Glutamatergic neuron (in vitro differentiated cells): ENCODE measurements around the gene TYW1. TPM values are rescaled to one million over a fixed set of nuclear protein-coding genes. Genes with fewer than 3 reads are reported as not detected.
"Not testable (repeated sequence)": the region's sequence is repeated elsewhere in the genome, so short reads cannot be mapped to it uniquely, and the experiment has no call there.

Source experiments
- DNase-seq: peaks from one replicate; pipeline ENCODE4 v3.0.0; 2022
- H3K27ac Mint-ChIP-seq: one replicate; pipeline ENCODE4 v1.8.0; 2020; ENCODE audit warnings: mild to moderate bottlenecking, mixed read lengths, inconsistent platforms; ENCODE audit not compliant: unreplicated experiment
- H3K27me3 Mint-ChIP-seq: one replicate; pipeline ENCODE4 v1.8.0; 2020; ENCODE audit warnings: mild to moderate bottlenecking, moderate library complexity, mixed read lengths, inconsistent platforms; ENCODE audit not compliant: unreplicated experiment
- H3K36me3 Mint-ChIP-seq: one replicate; pipeline ENCODE4 v1.8.0; 2020; ENCODE audit warnings: mild to moderate bottlenecking, mixed read lengths, inconsistent platforms; ENCODE audit not compliant: unreplicated experiment
- H3K4me1 Mint-ChIP-seq: one replicate; pipeline ENCODE4 v1.8.0; 2020; ENCODE audit warnings: mild to moderate bottlenecking, low read depth, mixed read lengths, inconsistent platforms; ENCODE audit not compliant: unreplicated experiment
- H3K4me3 Mint-ChIP-seq: one replicate; pipeline ENCODE4 v1.8.0; 2020; ENCODE audit warnings: mild to moderate bottlenecking, mixed read lengths, inconsistent platforms; ENCODE audit not compliant: unreplicated experiment
- H3K9me3 Mint-ChIP-seq: one replicate; pipeline ENCODE4 v1.8.0; 2020; ENCODE audit warnings: mild to moderate bottlenecking, moderate library complexity, mixed read lengths, inconsistent platforms; ENCODE audit not compliant: unreplicated experiment
- total RNA-seq: library from RNA; stranded (reverse); fragmentation: NEBNext Ultra II Directional; extraction: Animal tissue kit (Norgen Biotek cat#: 25700); gene quantifications from one replicate; pipeline ENCODE4 v1.2.1, GENCODE V29; 2021; ENCODE audit not compliant: unreplicated experiment
- TF ChIP-seq, protein P1 (sequence below): fragments of 200-600 bp; sonication (generic); IDR thresholded peaks from one replicate; pipeline ENCODE4 v1.5.0; 2021; ENCODE audit not compliant: partially characterized antibody, unreplicated experiment

The TYW1 gene
- total RNA-seq, 1 donor from 2014 or later = 17.7 TPM

DNA sequence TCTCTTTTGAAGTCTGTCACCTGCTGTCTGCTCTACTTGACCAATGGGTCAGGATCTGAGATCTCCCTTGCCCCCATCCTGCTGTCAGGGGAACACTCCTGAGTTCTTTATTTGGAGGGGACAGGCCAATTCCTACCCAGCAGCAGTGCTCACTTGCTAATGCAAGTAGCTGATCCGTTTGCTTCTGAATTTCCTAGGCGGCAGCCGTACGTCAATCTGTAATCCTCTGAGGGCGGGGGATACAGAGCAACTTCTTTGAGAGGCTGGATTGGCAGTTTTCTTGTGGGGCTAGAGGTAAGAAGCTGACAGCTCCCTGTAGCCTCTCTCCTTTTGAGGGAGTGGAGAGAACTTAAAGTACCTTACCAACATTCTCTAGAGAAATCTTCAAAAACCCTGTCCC is 36.6 kb downstream of the TYW1 start:
- no peak for DNase-seq
- Mint-ChIP-seq H3K4me1 (peaks cover 7% of the 10 kb centered on the region), H3K27ac (no peak overlapping the region), H3K36me3 (peaks cover 10% of the 10 kb centered on the region), H3K4me3 (no peak overlapping the region), H3K27me3 (no peaks in the 10 kb centered on the region), H3K9me3 (peaks cover 3% of the 10 kb centered on the region)
- TF ChIP-seq, protein P1, sequence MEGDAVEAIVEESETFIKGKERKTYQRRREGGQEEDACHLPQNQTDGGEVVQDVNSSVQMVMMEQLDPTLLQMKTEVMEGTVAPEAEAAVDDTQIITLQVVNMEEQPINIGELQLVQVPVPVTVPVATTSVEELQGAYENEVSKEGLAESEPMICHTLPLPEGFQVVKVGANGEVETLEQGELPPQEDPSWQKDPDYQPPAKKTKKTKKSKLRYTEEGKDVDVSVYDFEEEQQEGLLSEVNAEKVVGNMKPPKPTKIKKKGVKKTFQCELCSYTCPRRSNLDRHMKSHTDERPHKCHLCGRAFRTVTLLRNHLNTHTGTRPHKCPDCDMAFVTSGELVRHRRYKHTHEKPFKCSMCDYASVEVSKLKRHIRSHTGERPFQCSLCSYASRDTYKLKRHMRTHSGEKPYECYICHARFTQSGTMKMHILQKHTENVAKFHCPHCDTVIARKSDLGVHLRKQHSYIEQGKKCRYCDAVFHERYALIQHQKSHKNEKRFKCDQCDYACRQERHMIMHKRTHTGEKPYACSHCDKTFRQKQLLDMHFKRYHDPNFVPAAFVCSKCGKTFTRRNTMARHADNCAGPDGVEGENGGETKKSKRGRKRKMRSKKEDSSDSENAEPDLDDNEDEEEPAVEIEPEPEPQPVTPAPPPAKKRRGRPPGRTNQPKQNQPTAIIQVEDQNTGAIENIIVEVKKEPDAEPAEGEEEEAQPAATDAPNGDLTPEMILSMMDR = no peak

DNA sequence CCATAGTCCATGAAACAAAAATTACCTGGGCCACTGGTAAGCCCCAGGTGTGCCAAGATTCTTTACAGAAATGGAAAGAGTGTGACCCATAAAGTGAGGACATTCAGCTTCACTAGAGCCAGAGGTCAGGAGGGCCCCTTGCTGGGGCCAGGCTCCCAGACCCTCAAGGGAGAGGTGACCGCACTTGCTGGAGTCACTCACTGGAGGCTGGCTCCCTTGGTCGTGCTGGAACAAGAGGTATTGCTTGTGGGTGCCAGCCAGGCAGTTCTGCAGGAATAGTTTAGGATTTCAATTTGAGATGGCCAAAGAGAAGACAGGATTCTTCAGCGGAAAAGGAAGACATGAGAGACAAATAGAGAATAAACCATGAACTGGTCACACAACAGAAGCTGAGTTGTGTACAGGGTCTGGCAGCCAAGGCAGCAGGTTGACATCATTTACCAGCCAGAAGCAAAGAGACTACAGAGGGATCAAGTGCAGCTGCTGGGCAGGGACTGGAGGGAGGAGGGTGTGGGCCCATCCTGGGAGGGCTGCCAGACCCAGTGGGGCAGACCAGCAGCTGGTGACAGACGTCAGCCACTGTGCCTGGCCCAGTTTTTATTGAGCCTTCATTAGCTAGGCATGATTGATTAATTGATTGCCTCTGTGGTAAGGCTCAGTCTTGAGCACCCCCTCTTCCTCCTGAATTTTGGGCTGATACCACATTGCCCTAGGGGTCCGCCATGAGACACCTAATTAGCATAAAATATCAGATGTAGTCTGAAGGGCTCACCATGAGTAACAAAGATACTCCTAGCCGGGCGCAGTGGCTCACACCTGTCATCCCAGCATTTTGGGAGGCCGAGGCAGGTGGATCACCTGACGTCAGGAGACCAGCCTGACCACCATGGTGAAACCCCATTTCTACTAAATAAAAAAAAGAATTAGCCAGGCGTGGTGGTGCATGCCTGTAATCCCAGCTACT is 40.1 kb downstream of the TYW1 start:
- not testable (repeated sequence) for H3K4me1 Mint-ChIP-seq, H3K27me3 Mint-ChIP-seq, H3K36me3 Mint-ChIP-seq, H3K9me3 Mint-ChIP-seq
- DNase-seq = peak; percentile 39
- Mint-ChIP-seq H3K4me3 (peak overlapping the region; percentile 28), H3K27ac (peak overlapping the region; percentile 83)

- TF ChIP-seq, protein P1 = peak; percentile 32
- not testable (repeated sequence) for H3K9me3 Mint-ChIP-seq, DNase-seq, H3K27ac Mint-ChIP-seq, H3K27me3 Mint-ChIP-seq, H3K4me3 Mint-ChIP-seq, H3K36me3 Mint-ChIP-seq
- H3K4me1 Mint-ChIP-seq = peaks cover 15% of the 10 kb centered on the region
Measured at GRCh38 chr7:67040832-67041231, 44.2 kb downstream of the TYW1 start.

DNA sequence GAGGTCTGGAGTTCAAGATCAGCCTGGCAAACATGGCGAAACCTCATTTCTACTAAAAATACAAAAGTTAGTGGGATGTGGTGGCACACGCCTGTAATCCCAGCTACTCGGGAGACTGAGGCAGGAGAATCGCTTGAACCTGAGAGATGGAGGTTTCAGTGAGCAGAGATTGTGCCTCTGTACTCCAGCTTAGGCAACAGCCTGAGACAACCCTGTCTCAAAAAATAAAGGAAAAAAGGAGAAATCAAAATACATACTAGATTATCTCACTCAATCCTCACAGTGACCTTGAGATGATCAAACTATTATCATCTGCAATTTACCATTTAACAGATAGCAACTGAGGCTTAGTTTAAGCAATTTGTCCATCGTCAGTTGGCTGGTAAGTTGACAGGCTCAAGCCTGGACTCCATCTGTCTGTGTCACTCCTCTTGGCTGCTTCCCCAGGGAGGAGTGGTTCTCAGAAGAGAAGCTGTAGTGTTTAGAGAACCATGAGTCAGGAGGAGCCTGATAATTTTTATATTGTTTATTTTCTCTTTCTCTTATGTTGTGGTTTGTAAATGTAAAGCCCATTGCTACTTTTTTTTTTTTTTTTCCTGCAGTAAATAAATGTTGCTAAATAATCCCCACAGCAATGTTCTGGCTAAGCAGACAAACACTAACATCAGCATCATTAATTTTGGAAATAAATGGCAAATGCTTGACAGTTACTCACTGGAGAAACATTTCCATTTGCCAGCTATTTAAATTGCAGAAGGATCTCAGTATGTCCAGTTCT is 46.3 kb downstream of the TYW1 start:
- Mint-ChIP-seq H3K4me3 (peak overlapping the region; percentile 28), H3K27ac (peak overlapping the region; percentile 45), H3K4me1 (peaks cover 10% of the 10 kb centered on the region)
- not testable (repeated sequence) for DNase-seq, H3K27me3 Mint-ChIP-seq, H3K36me3 Mint-ChIP-seq, H3K9me3 Mint-ChIP-seq

DNA sequence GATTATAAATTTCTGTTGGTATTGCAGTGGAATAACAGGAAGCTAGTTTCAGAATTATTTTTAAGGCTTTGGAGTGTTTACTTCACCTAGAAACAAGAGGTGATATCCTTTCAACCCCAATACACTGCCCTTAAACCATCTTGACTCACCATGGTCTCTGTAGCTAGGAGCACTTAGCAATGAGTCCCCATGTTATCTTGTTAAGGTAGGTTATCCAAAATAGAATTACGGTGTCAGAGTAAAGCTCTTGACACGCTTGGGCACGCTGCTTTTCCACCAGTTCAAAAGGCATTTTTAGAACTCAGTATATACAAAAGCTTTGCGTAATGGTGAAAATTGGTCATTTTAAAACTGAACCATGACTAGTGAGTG is 46.9 kb downstream of the TYW1 start:
- H3K9me3 Mint-ChIP-seq, H3K27me3 Mint-ChIP-seq, H3K4me3 Mint-ChIP-seq, H3K27ac Mint-ChIP-seq, DNase-seq, H3K36me3 Mint-ChIP-seq: not testable (repeated sequence)
- H3K4me1 Mint-ChIP-seq = peaks cover 10% of the 10 kb centered on the region

DNA sequence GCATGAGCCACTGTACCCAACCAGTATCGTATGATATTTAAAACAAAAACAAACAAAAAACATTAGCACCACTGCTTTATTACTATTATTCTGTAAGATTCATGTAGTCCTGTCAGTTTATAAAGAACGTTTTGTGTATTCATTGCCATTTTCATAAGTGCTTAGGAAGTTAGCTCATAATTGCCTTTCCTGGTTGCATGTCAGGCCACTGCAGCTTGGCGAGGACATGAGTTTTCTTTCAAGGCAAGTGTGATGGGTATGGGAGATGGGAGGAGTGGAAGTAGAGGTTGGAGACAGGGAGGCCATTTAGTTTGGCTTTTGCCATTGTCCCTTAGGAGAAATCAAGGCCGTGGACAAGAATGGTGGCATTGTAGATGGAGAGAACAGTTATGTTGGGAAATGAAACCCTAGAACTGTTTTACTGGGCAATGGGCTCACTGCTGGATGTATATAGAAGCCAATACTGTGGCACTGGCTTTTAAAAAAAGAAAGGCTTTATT is 48.9 kb downstream of the TYW1 start:
- peaks cover 10% of the 10 kb centered on the region for H3K4me1 Mint-ChIP-seq
- TF ChIP-seq, protein P1 = no peak
- peaks cover 2% of the 10 kb centered on the region for H3K27me3 Mint-ChIP-seq
- no peak overlapping the region for H3K4me3 Mint-ChIP-seq
- no peak overlapping the region for H3K27ac Mint-ChIP-seq
- no peaks in the 10 kb centered on the region for H3K9me3 Mint-ChIP-seq
- DNase-seq = no peak
- H3K36me3 Mint-ChIP-seq = no peaks in the 10 kb centered on the region

- H3K36me3 Mint-ChIP-seq, H3K27me3 Mint-ChIP-seq, DNase-seq, H3K27ac Mint-ChIP-seq, H3K9me3 Mint-ChIP-seq, H3K4me3 Mint-ChIP-seq: not testable (repeated sequence)
- peaks cover 10% of the 10 kb centered on the region for H3K4me1 Mint-ChIP-seq
Measured at GRCh38 chr7:67046819-67047218, 50.2 kb downstream of the TYW1 start.

GRCh38 chr7:67049908-67050307 is 53.3 kb downstream of the TYW1 start:
- not testable (repeated sequence) for H3K27ac Mint-ChIP-seq, DNase-seq
- peaks cover 16% of the 10 kb centered on the region for H3K36me3 Mint-ChIP-seq

GRCh38 chr7:67052161-67052560 is 55.5 kb downstream of the TYW1 start:
- H3K4me3 Mint-ChIP-seq, H3K4me1 Mint-ChIP-seq, H3K27ac Mint-ChIP-seq, DNase-seq, H3K9me3 Mint-ChIP-seq, H3K27me3 Mint-ChIP-seq: not testable (repeated sequence)
- peaks cover 16% of the 10 kb centered on the region for H3K36me3 Mint-ChIP-seq

More at GRCh38 chr7:67049908-67050307, 53.3 kb downstream of the TYW1 start:
- not testable (repeated sequence) for H3K4me1 Mint-ChIP-seq, H3K27me3 Mint-ChIP-seq, H3K4me3 Mint-ChIP-seq, H3K9me3 Mint-ChIP-seq
